Astrocyte (in vitro differentiated cells and primary cell): ENCODE data around the gene TMEM14A. TPM values are rescaled to one million over a fixed set of nuclear protein-coding genes. Genes with fewer than 3 reads are reported as not detected.

Source experiments
- DNase-seq: peaks from one replicate; pipeline ENCODE4 v3.0.0-alpha.2; 2010; ENCODE audit warnings: low read depth
- FAIRE-seq: peaks from 2 replicates; lab custom pipeline; 2011; peaks lifted over from hg19 to GRCh38; lab: Jason Lieb, UNC
- H2AFZ ChIP-seq: 2 replicates; pipeline ENCODE4 v1.6.0; 2012; ENCODE audit warnings: low read depth, low read length, inconsistent platforms
- H3K27ac ChIP-seq: 2 replicates; pipeline ENCODE4 v1.5.1; 2011; ENCODE audit warnings: low read depth, low read length, inconsistent platforms
- H3K27me3 ChIP-seq: 2 replicates; pipeline ENCODE4 v1.6.0; 2011; ENCODE audit warnings: low read length, inconsistent platforms; ENCODE audit not compliant: insufficient read depth
- H3K36me3 ChIP-seq: 2 replicates; pipeline ENCODE4 v1.5.1; 2011; ENCODE audit warnings: low read length, inconsistent platforms; ENCODE audit not compliant: insufficient read depth
- H3K4me1 ChIP-seq: 2 replicates; pipeline ENCODE4 v1.5.1; 2011; ENCODE audit warnings: low read length, inconsistent platforms; ENCODE audit not compliant: insufficient read depth
- H3K4me2 ChIP-seq: 2 replicates; pipeline ENCODE4 v1.6.0; 2012; ENCODE audit warnings: low read length, inconsistent platforms
- H3K4me3 ChIP-seq: 2 replicates; pipeline ENCODE4 v1.5.1; 2011; ENCODE audit warnings: low read depth, mild to moderate bottlenecking, low read length, inconsistent platforms; ENCODE audit not compliant: insufficient read depth
- H3K79me2 ChIP-seq: 2 replicates; pipeline ENCODE4 v1.6.0; 2012; ENCODE audit warnings: mild to moderate bottlenecking, low read length, inconsistent platforms; ENCODE audit not compliant: insufficient read depth
- H3K9ac ChIP-seq: 2 replicates; pipeline ENCODE4 v1.6.0; 2012; ENCODE audit warnings: mild to moderate bottlenecking, low read length, inconsistent platforms
- H3K9me3 ChIP-seq: 2 replicates; pipeline ENCODE4 v1.5.1; 2012; ENCODE audit warnings: low read depth, mild to moderate bottlenecking, low read length, inconsistent platforms; ENCODE audit not compliant: insufficient read depth
- H4K20me1 ChIP-seq: 2 replicates; pipeline ENCODE4 v1.6.0; 2012; ENCODE audit warnings: low read length, inconsistent platforms; ENCODE audit not compliant: insufficient read depth
- H3K27ac Mint-ChIP-seq: one replicate; pipeline ENCODE4 v1.8.0; 2021; ENCODE audit warnings: mild to moderate bottlenecking, mixed read lengths; ENCODE audit not compliant: unreplicated experiment
- H3K27me3 Mint-ChIP-seq: one replicate; pipeline ENCODE4 v1.8.0; 2021; ENCODE audit warnings: low read depth, mixed read lengths; ENCODE audit not compliant: unreplicated experiment
- H3K36me3 Mint-ChIP-seq: one replicate; pipeline ENCODE4 v1.8.0; 2021; ENCODE audit warnings: low read depth, mixed read lengths; ENCODE audit not compliant: unreplicated experiment
- H3K4me1 Mint-ChIP-seq: one replicate; pipeline ENCODE4 v1.8.0; 2021; ENCODE audit warnings: low read depth, mixed read lengths; ENCODE audit not compliant: unreplicated experiment
- H3K4me3 Mint-ChIP-seq: one replicate; pipeline ENCODE4 v1.8.0; 2021; ENCODE audit warnings: mild to moderate bottlenecking, moderate library complexity, mixed read lengths; ENCODE audit not compliant: unreplicated experiment
- H3K9me3 Mint-ChIP-seq: one replicate; pipeline ENCODE4 v1.8.0; 2021; ENCODE audit warnings: mild to moderate bottlenecking, mixed read lengths; ENCODE audit not compliant: unreplicated experiment
- CTCF ChIP-seq: IDR thresholded peaks from 2 replicates; pipeline ENCODE4 v1.5.1; 2011; ENCODE audit warnings: low read depth, mild to moderate bottlenecking, inconsistent platforms, low read length, moderate library complexity; ENCODE audit not compliant: insufficient read depth
- EZH2 ChIP-seq: IDR thresholded peaks from 2 replicates; pipeline ENCODE4 v1.6.1; 2012; ENCODE audit warnings: mild to moderate bottlenecking, low read length, inconsistent platforms; ENCODE audit not compliant: insufficient read depth
- total RNA-seq: library from RNA; stranded (reverse); gene quantifications from 2 replicates; pipeline ENCODE4 v1.2.1, GENCODE V29; 2021

The TMEM14A gene
- total RNA-seq, 1 donor from 2014 or later = 29.7 TPM

GRCh38 chr6:52686878-52687699, 16.2 kb downstream of the TMEM14A start:
- no peak overlapping the region for H3K4me3 Mint-ChIP-seq
- H3K36me3 Mint-ChIP-seq = peaks cover 4% of the 10 kb centered on the region
- TF ChIP-seq EZH2 = no peak
- no peak for TF ChIP-seq CTCF
- no peaks in the 10 kb centered on the region for H3K9me3 Mint-ChIP-seq
- peaks cover 4% of the 10 kb centered on the region for H3K27me3 Mint-ChIP-seq
- H3K4me1 ChIP-seq = no peaks in the 10 kb centered on the region
- H4K20me1 ChIP-seq = no peaks in the 10 kb centered on the region
- no peak overlapping the region for H3K27ac ChIP-seq
- FAIRE-seq (no peak), DNase-seq (no peak)
- no peak overlapping the region for H3K4me3 ChIP-seq
- H3K4me1 Mint-ChIP-seq = no peaks in the 10 kb centered on the region
- H3K9ac ChIP-seq = no peak overlapping the region
- H3K4me2 ChIP-seq = no peak overlapping the region
- H3K27me3 ChIP-seq = no peaks in the 10 kb centered on the region
- no peaks in the 10 kb centered on the region for H3K9me3 ChIP-seq
- H3K27ac Mint-ChIP-seq = no peak overlapping the region
- H3K36me3 ChIP-seq = peaks cover 10% of the 10 kb centered on the region
- no peaks in the 10 kb centered on the region for H3K79me2 ChIP-seq
- no peak overlapping the region for H2AFZ ChIP-seq

- peaks cover 4% of the 10 kb centered on the region for H3K9me3 Mint-ChIP-seq
- FAIRE-seq = no peak
- H3K4me1 ChIP-seq = no peaks in the 10 kb centered on the region
Measured at GRCh38 chr6:52689857-52690256, 18.9 kb downstream of the TMEM14A start.

GRCh38 chr6:52691718-52692117, 20.8 kb downstream of the TMEM14A start:
- H3K36me3 Mint-ChIP-seq = no peaks in the 10 kb centered on the region
- Histone ChIP-seq H3K9ac (no peak overlapping the region), H2AFZ (no peak overlapping the region), H3K79me2 (no peaks in the 10 kb centered on the region), H3K27ac (no peak overlapping the region), H3K4me1 (no peaks in the 10 kb centered on the region), H3K4me3 (no peak overlapping the region), H3K4me2 (no peak overlapping the region), H4K20me1 (no peaks in the 10 kb centered on the region), H3K36me3 (no peaks in the 10 kb centered on the region), H3K9me3 (peaks cover 5% of the 10 kb centered on the region), H3K27me3 (no peaks in the 10 kb centered on the region)
- no peak for DNase-seq
- no peak for TF ChIP-seq CTCF
- FAIRE-seq = no peak
- H3K27ac Mint-ChIP-seq = no peak overlapping the region
- H3K9me3 Mint-ChIP-seq = peaks cover 4% of the 10 kb centered on the region
- H3K4me1 Mint-ChIP-seq = no peaks in the 10 kb centered on the region
- no peak overlapping the region for H3K4me3 Mint-ChIP-seq
- peaks cover 4% of the 10 kb centered on the region for H3K27me3 Mint-ChIP-seq

More at GRCh38 chr6:52689857-52690256, 18.9 kb downstream of the TMEM14A start:
- H3K27ac Mint-ChIP-seq = no peak overlapping the region
- no peak for DNase-seq
- H3K4me1 Mint-ChIP-seq = no peaks in the 10 kb centered on the region
- peaks cover 4% of the 10 kb centered on the region for H3K27me3 Mint-ChIP-seq
- Histone ChIP-seq H3K9ac (no peak overlapping the region), H2AFZ (no peak overlapping the region), H3K27ac (no peak overlapping the region), H3K27me3 (no peaks in the 10 kb centered on the region), H3K36me3 (no peaks in the 10 kb centered on the region), H3K4me2 (no peak overlapping the region), H3K9me3 (peaks cover 5% of the 10 kb centered on the region), H3K79me2 (no peaks in the 10 kb centered on the region), H3K4me3 (no peak overlapping the region), H4K20me1 (no peaks in the 10 kb centered on the region)
- H3K4me3 Mint-ChIP-seq = no peak overlapping the region
- no peak for TF ChIP-seq EZH2
- no peaks in the 10 kb centered on the region for H3K36me3 Mint-ChIP-seq
